ENCODE results near the gene MYADML2. TPM values are rescaled to one million over a fixed set of nuclear protein-coding genes. Genes with fewer than 3 reads are reported as not detected.

Gene MYADML2
- total RNA-seq, 1 donor from 2014 or later: not detected

DNA sequence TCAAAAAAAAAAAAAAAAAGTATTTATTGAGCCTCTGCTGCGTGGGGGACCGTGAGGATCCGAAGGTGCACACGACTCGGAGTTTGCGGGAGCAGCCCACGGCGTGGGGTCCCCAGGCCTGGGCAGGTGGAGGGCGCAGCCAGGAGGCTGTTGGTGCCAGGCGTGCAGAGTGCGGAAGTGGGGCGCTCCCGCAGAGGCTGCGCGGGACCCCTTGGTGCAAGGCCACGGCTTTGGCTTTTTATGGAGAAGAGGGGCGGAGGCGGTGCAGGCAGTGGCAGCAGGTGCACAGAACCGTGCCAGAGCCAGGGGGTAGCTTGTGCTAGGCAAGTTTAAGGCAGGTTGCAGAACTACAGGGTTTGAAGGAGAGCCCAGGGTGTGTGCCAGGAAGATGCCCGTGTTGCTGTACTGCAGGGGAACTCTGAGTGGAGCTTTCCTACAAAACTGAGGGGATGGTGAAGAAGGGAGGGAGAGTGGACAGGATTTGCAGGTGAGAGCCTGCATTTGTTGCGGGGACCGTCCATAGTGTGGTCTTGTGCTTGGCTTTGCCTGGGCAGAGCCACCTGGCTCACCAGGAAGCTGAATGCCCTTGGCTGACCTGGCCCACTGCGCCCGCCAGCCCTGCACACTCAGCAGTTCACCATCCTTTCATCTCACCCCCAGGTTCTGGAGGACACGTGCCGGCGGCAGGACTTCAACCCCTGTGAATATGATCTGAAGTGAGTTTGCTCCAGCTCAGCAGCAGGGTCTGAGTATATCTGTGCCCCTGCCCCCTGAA lies 31.7 kb upstream of the MYADML2 start:
- TF ChIP-seq, protein P1, sequence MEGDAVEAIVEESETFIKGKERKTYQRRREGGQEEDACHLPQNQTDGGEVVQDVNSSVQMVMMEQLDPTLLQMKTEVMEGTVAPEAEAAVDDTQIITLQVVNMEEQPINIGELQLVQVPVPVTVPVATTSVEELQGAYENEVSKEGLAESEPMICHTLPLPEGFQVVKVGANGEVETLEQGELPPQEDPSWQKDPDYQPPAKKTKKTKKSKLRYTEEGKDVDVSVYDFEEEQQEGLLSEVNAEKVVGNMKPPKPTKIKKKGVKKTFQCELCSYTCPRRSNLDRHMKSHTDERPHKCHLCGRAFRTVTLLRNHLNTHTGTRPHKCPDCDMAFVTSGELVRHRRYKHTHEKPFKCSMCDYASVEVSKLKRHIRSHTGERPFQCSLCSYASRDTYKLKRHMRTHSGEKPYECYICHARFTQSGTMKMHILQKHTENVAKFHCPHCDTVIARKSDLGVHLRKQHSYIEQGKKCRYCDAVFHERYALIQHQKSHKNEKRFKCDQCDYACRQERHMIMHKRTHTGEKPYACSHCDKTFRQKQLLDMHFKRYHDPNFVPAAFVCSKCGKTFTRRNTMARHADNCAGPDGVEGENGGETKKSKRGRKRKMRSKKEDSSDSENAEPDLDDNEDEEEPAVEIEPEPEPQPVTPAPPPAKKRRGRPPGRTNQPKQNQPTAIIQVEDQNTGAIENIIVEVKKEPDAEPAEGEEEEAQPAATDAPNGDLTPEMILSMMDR (IDR thresholded peaks at IDR 0.05; ENCODE audit: insufficient read depth, low read length, severe bottlenecking): no peak
- DNase-seq (ENCODE audit: low read depth): no peak
- no peak for FAIRE-seq
- Histone ChIP-seq H3K36me3 (ENCODE audit: control insufficient read depth, insufficient read depth, low read length) (no peaks in the 10 kb centered on the region), H3K27me3 (ENCODE audit: control insufficient read depth, insufficient read depth, low read length) (no peaks in the 10 kb centered on the region), H3K4me3 (ENCODE audit: low read depth, low read length) (no peak overlapping the region)

DNA sequence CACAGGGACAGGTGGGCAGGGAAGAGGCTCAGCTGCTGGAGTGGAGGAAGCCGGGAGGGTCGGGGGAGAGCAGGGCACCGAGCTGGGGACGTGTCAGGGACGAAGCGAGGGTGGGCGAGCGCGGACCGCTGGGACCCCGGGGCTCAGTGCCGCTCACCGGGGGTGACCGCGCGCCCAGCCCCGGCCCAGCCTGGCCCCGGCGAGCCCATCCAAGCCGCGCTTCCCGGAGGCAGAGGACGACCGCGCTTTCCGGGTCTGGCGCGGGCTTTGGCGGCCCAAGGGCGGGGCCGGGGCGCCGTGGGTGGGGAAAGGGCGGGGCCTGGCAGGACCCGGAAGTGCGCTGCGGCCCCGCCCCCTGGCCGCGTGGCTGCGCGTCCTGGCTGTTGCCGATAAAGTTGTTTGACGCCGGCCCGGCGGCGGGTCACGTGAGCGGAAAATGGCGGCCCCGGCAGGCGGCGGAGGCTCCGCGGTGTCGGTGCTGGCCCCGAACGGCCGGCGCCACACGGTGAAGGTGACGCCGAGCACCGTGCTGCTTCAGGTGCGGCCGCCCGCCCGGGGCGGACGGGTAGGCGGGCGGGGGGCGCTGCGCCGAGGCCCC lies 30.3 kb upstream of the MYADML2 start, which contains the start of gene ASPSCR1:
Gene ASPSCR1 (plus strand): TSS at position 419 of the 598 bp plus-strand sequence. CDS start 18 bp downstream, at position 437.
- FAIRE-seq: no peak
- Histone ChIP-seq H3K36me3 (ENCODE audit: control insufficient read depth, insufficient read depth, low read length) (no peaks in the 10 kb centered on the region), H3K27me3 (ENCODE audit: control insufficient read depth, insufficient read depth, low read length) (no peaks in the 10 kb centered on the region), H3K4me3 (ENCODE audit: low read depth, low read length) (peak within 1 kb of the TSS; percentile 78)
- TF ChIP-seq, protein P1 (IDR thresholded peaks at IDR 0.05; ENCODE audit: insufficient read depth, low read length, severe bottlenecking): no peak
- DNase-seq (ENCODE audit: low read depth): peak; percentile 63

DNA sequence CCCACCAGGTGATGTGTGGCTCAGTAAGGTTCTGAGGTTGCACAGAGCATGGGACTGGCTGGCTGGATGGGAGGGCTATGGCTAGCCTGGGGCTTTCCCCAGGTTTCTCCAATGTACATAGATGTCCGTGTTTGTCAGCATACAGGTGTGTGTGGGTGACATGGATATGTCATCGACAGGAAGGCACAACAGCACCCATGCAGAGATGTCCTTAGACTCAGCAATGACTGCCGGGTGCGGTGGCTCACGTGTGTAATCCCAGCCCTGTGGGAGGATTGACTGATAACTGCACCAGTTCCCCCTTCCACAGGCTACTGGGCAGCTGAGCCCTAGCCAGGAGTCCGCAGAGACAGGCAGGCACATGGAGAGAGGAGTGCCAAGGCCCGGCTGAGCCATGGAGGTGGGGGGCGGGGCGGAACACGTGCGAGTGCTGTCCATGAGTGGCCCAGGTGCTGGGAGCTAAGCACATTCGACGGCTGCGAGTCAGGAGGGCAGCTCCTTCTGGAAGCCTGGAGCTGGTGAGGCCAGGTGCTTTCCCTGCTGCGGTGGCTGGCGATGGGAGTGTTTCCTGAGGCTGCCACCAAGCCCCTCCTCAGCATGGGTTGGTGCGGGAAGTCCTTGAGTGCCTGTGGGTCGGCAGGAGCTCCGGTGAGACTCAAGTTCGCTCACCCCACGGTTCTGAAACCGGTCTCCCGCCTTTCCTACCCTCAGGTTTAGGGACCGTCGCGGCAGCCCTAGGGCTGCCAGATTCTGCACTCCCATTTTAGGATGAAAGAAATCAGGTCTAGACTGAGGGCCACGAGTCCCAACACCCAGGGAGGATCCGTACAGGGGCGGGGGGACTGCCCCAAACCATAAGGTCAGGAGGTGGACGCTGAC lies 29.5 kb upstream of the MYADML2 start:
- TF ChIP-seq, protein P1 (IDR thresholded peaks at IDR 0.05; ENCODE audit: insufficient read depth, low read length, severe bottlenecking): no peak
- Histone ChIP-seq H3K27me3 (ENCODE audit: control insufficient read depth, insufficient read depth, low read length) (no peaks in the 10 kb centered on the region), H3K36me3 (ENCODE audit: control insufficient read depth, insufficient read depth, low read length) (no peaks in the 10 kb centered on the region), H3K4me3 (ENCODE audit: low read depth, low read length) (peak overlapping the region; percentile 78)
- no peak for FAIRE-seq
- peak; percentile 13 for DNase-seq (ENCODE audit: low read depth)

DNA sequence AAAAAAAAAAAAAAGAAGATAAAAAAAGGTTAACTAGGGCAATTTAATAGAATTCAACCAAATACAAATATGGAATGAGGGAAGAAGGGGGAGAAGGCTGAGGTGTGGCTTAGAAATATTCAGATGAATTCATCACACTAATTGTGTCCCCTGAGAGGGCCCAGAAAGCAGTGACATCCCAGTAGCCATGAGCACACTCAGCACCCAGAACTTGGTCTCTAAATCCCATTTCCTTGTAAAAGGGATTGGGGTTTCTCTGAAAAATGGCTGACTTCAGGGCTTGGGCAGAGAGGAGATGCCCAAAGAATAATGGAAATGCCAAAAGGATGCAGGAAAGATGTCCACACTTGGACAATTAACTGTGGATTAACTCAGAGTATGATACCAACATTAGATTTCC lies 26.4 kb upstream of the MYADML2 start:
- TF ChIP-seq, protein P1 (IDR thresholded peaks at IDR 0.05; ENCODE audit: insufficient read depth, low read length, severe bottlenecking): no peak
- no peaks in the 10 kb centered on the region for H3K36me3 ChIP-seq (ENCODE audit: control insufficient read depth, insufficient read depth, low read length)
- DNase-seq (ENCODE audit: low read depth) (no peak), FAIRE-seq (no peak)
- no peak overlapping the region for H3K4me3 ChIP-seq (ENCODE audit: low read depth, low read length)
- H3K27me3 ChIP-seq (ENCODE audit: control insufficient read depth, insufficient read depth, low read length): no peaks in the 10 kb centered on the region

DNA sequence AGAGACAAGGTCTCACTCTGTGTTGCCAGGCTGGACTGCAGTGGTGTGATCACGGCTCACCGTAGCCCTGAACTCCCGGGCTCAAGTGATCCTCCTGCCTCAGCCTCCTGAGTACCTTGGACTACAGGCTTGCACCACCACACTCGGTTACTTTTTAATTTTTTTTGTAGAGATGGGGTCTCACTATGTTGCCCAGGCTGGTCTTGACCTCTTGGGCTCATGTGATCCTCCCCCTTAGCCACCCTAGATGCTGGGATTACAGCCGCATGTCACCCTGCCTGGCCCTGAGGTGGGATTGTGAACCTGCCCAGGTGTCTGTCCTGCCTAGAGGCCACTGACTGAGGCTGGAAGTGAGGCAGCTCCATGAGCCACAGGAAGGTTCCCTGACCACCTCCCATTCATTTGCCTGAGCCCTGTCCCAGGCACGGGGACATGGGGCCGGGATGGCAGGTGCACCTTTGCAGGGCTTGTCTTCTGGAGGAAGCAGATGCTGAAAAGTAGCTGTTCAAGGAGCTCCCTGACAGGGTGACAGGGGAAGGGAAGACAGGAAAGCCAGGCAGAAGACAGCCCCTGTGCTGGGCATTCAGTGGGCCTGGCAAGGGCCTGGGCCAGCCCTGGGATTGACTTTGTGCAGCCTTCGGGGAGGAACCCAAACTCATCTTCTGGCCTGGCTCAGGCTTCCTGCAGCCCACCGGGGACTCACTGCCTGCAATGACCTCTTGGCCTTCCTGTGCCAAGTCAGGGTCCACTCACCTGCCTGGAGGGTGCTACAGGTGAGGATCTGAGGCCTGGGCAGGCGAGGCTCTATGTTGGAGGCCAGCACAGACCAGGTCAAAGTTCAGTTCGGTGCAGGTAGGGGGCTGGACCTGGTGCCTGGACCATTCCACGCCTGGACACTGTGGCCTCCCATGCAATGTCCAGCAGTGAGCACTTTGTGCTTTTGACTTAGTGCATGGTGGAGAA lies 22.1 kb upstream of the MYADML2 start:
- no peak overlapping the region for H3K4me3 ChIP-seq (ENCODE audit: low read depth, low read length)
- no peak for FAIRE-seq

More for the DNA sequence above, 22.1 kb upstream of the MYADML2 start:
- DNase-seq (ENCODE audit: low read depth): no peak
- H3K36me3 ChIP-seq (ENCODE audit: control insufficient read depth, insufficient read depth, low read length): no peaks in the 10 kb centered on the region
- TF ChIP-seq, protein P1 (IDR thresholded peaks at IDR 0.05; ENCODE audit: insufficient read depth, low read length, severe bottlenecking): no peak
- H3K27me3 ChIP-seq (ENCODE audit: control insufficient read depth, insufficient read depth, low read length): peaks cover 4% of the 10 kb centered on the region
